NOMO-1 treated with DMSO at 0.1 percent for 48 hours (cell line): ENCODE measurements around the gene DYNLT2B.
"Not testable (repeated sequence)": the region's sequence is repeated elsewhere in the genome, so short reads cannot be mapped to it uniquely, and the experiment has no call there.

Source experiments
- DNase-seq: peaks from one replicate; lab custom pipeline; 2025; ENCODE audit not compliant: unreplicated experiment; lab: John Stamatoyannopoulos, UW

DYNLT2B gene

DNA sequence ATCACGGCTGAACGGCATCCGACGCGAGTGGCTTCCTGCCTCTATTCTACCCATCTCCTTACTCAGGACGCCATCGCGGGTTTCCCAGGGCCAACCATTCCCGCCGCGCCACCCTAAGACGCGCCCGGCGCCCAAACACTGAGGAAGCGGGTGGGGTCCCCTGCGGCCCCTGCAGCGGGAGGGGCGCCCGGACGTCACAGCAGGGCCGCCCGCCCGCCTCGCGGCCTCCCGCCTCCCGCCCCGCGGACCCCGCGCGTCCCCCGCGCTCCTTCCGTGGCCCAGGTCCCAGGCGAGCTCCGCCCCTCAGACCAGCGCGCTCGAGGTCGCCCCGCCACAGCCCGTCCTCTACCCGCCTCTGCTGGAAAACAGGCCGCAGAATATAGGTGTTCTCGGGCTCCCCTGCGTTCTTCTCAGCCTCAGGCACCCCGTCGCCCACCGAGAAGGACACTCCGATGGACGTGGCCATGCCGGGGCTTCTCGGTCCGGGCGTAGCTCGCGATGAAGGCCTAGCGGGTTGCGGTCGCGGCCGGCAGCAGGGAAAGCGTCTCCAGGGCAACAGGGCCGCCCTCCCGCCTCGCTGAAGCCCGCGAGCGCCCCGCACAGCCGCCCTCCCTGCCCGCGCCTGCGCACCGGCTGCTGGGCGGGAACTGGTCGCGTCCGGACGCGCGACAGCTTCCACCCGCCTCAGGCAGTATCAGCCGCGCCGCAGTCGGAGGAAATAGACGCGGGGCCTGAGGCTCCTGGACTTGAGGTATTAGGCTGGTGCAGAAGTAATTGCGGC lies at the start of gene DYNLT2B:
Gene DYNLT2B, minus strand, starts transcription at position 554 of the 781 bp plus-strand sequence. Its CDS starts 88 bp downstream, at position 466.
- DNase-seq = peak; percentile 95

GRCh38 chr3:196365736-196366135 lies 47.7 kb upstream of the DYNLT2B start:
- DNase-seq = peak; percentile 12

- DNase-seq = no peak
Measured at GRCh38 chr3:196360586-196360985, 42.5 kb upstream of the DYNLT2B start.

GRCh38 chr3:196358540-196358939 lies 40.5 kb upstream of the DYNLT2B start:
- DNase-seq = not testable (repeated sequence)

GRCh38 chr3:196357905-196358304 lies 39.9 kb upstream of the DYNLT2B start:
- no peak for DNase-seq

GRCh38 chr3:196356556-196356955 lies 38.5 kb upstream of the DYNLT2B start:
- DNase-seq = no peak

DNA sequence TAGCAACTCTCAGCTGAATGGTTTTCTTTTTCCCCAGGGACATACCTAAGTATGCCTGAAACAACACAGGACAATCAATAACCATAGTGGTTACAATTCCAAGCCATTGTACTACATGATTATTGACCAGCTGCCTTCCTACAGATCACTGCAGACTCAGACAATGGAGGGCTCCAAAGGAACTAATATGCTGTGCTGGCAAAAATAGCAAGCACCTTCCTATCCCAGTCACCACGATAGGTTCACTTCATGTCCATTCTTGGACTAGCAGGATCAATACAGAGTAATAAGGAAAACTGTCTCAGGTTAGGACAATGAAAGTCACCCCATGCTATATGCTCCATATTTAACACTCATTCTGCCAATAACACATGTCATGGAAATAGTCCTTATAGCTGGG lies 37.6 kb upstream of the DYNLT2B start:
- no peak for DNase-seq

DNA sequence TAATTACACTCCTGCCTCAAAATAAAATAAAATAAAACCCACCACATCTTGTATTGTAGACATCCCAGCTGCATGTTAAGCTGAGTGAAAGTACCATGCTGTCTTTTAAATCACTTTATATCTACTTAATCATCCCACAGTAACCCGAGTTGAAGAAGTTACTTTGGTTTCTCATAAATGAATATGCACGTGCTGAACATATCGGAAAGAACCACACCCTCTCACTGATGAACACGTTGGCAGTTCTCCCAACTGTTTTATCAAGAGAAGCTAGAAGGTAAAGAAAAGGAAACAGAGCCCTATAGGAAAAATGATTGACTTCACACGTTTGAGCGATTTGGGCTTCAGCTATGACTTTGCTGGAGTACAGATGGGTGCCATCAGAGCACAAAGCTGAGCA lies 36.1 kb upstream of the DYNLT2B start:
- DNase-seq = no peak

GRCh38 chr3:196351541-196351940 lies 33.5 kb upstream of the DYNLT2B start:
- DNase-seq = no peak

- DNase-seq = no peak
Measured at GRCh38 chr3:196350067-196350466, 32.0 kb upstream of the DYNLT2B start.

GRCh38 chr3:196348698-196349097 lies 30.7 kb upstream of the DYNLT2B start:
- DNase-seq = no peak

- peak; percentile 94 for DNase-seq
Measured at GRCh38 chr3:196344663-196345062, 26.6 kb upstream of the DYNLT2B start.

GRCh38 chr3:196343917-196344316 lies 25.9 kb upstream of the DYNLT2B start:
- not testable (repeated sequence) for DNase-seq

- DNase-seq = peak; percentile 91
Measured at GRCh38 chr3:196341137-196341536, 23.1 kb upstream of the DYNLT2B start.

GRCh38 chr3:196340466-196340865 lies 22.4 kb upstream of the DYNLT2B start:
- DNase-seq = peak; percentile 59

DNA sequence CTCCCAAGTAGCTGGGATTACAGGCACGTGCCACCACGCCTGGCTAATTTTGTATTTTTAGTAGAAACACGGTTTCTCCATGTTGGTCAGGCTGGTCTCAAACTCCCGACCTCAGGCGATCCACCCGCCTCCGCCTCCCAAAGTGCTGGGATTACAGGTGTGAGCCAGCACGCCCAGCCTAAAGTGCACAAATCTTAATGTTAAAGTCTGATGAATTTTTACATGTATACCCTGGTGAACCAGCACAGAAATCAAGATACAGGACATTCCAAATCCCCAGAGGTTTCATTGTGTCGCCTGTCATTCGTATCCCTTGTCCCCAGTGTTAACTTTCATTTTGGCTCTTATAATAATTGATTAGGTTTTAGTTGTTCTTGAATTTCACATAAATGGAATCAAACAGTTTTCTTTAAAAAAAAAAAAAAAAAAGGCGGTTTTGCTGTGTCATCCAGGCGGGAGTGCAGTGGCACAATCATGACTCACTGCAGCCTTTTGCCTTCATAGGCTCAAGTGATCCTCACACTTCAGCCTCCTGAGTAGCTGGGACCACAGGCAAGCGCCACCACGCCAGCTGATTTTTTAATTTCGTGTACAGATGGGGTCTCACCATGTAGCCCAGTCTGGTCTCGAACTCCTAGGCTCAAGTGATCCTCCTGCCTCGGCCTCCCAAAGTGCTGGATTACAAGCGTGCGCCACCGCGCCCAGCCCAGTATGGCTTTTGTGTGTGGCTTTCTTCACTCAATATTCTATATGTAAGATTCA lies 21.6 kb upstream of the DYNLT2B start:
- DNase-seq = peak; percentile 73

GRCh38 chr3:196339044-196339443 lies 21.0 kb upstream of the DYNLT2B start:
- DNase-seq = no peak

DNA sequence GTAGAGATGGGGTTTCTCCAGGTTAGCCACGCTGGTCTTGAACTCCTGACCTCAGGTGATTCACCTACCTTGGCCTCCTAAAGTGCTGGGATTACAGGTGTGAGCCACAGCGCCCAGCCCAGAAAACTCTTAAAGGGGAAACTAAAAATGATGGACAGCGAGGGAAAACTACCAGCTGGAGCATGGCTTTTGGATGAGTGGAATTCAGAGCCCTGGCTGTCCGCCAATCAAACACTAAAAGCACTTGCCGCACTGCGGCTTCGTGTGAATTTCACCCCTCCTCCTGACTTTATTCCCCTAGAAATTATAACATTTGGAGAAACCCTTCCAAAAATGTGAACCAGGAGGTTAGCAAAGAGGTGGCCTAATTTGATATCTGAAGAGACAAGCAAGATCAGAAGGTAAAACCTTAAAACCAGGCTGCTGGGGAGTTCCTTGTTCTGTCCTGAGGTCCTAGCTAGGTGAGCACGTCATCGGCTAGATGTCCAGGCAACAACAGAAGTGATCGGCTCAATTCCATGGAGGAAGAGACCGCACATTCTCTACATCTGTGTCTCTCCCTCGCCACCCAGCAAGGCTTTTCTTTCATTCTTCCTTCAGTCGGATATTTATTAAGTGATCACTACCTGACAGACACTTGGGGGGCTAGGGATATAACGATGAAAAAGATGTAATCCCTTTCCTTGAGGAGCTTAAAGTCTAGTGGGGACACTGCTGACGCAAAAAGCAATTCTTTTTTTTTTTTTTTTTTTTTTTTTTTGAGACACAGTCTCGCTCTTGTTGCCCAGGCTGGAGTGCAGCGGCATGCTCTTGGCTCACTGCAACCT lies 18.5 kb upstream of the DYNLT2B start:
- DNase-seq = no peak

DNA sequence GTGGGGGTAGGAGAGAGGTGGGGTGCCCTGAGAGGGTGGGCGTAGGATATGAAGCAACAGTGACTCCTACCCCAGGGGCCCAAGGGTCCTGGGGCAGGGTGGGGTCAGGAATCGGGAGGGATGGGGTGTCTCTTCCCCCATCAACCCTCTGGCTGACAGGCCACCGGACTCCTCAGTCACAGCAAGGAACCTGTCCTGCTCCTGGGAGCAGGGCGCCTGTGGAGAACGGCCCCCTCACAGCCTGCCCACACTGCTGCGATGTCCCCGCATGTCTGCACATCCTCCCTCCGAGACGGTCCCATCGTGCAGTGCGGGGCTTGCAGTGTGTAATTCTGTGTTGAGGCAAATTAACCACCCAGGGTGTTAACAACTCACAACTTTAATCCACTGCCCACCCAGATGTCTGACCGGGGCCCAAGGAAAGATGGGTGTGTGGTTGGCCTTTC lies 17.5 kb upstream of the DYNLT2B start:
- DNase-seq = no peak

- DNase-seq = no peak
Measured at GRCh38 chr3:196334982-196335381, 16.9 kb upstream of the DYNLT2B start.

DNA sequence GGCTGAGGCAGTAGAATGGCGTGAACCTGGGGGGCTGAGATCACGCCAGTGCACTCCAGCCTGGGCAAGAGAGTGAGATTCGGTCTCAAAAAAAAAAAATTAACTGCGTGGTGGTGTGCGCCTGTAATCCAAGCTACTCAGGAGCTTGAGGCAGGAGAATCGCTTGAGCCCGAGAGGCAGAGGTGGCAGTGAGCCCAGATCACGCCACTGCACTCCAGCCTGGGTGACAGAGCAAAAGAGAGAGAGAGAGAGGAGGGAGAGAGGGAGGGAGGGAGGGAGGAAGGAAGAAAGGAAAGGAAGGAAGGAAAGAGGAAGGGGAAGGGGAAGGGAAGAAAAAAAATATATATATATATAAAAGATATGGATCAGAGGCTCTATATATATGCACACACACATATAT lies 14.1 kb upstream of the DYNLT2B start:
- DNase-seq = no peak
